ENCODE results near the gene KRT84.

- no peak for TF ChIP-seq ZNF302 (tag by site-specific recombination; IDR thresholded peaks at IDR 0.05; ENCODE audit: low read depth)
- TF ChIP-seq ZNF830 (tag by site-specific recombination; IDR thresholded peaks at IDR 0.05; ENCODE audit: low read depth) = no peak
- TF ChIP-seq CTCF (tag by site-specific recombination; IDR thresholded peaks at IDR 0.05) = no peak
- no peak for TF ChIP-seq ZNF274 (IDR thresholded peaks at IDR 0.05; ENCODE audit: low read length)
- TF ChIP-seq ZNF274 (tag by site-specific recombination; IDR thresholded peaks at IDR 0.05; ENCODE audit: borderline replicate concordance) = no peak
- TF ChIP-seq ZNF707 (tag by site-specific recombination; IDR thresholded peaks at IDR 0.05) = no peak
Measured at GRCh38 chr12:52381206-52381605, 4.2 kb downstream of the KRT84 start.

Measured in HEK293 (cell line).